ENCODE results near the gene LELP1. TPM values are rescaled to one million over a fixed set of nuclear protein-coding genes. Genes with fewer than 3 reads are reported as not detected.
"Not testable (repeated sequence)": the region's sequence is repeated elsewhere in the genome, so short reads cannot be mapped to it uniquely, and the experiment has no call there.

Gene LELP1
- total RNA-seq, result not detected in 2 replicates
- long read RNA-seq, result 0 reads

GRCh38 chr1:153203130-153203529, at the start of gene LELP1:
LELP1 (plus strand) TSS chr1:153203430; CDS start chr1:153204708, 1,278 bp downstream.
- Mint-ChIP-seq H3K9me3 (no peaks in the 10 kb centered on the region), H3K4me3 (no peak within 1 kb of the TSS), H3K36me3 (ENCODE audit: low read depth) (no peaks in the 10 kb centered on the region), H3K27me3 (ENCODE audit: low read depth) (peaks cover 34% of the 10 kb centered on the region), H3K4me1 (no peaks in the 10 kb centered on the region), H3K27ac (ENCODE audit: unreplicated experiment) (no peak within 1 kb of the TSS)
- DNase-seq (ENCODE audit: low read depth, low spot score), result no peak
- TF ChIP-seq, protein P1, sequence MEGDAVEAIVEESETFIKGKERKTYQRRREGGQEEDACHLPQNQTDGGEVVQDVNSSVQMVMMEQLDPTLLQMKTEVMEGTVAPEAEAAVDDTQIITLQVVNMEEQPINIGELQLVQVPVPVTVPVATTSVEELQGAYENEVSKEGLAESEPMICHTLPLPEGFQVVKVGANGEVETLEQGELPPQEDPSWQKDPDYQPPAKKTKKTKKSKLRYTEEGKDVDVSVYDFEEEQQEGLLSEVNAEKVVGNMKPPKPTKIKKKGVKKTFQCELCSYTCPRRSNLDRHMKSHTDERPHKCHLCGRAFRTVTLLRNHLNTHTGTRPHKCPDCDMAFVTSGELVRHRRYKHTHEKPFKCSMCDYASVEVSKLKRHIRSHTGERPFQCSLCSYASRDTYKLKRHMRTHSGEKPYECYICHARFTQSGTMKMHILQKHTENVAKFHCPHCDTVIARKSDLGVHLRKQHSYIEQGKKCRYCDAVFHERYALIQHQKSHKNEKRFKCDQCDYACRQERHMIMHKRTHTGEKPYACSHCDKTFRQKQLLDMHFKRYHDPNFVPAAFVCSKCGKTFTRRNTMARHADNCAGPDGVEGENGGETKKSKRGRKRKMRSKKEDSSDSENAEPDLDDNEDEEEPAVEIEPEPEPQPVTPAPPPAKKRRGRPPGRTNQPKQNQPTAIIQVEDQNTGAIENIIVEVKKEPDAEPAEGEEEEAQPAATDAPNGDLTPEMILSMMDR (conservative IDR thresholded peaks at IDR 0.05), result no peak

GRCh38 chr1:153155541-153155940, 47.7 kb upstream of the LELP1 start:
- no peaks in the 10 kb centered on the region for H3K4me1 Mint-ChIP-seq
- peaks cover 17% of the 10 kb centered on the region for H3K27me3 Mint-ChIP-seq (ENCODE audit: low read depth)
- DNase-seq (ENCODE audit: low read depth, low spot score), result no peak
- H3K36me3 Mint-ChIP-seq (ENCODE audit: low read depth), result no peaks in the 10 kb centered on the region
- H3K27ac Mint-ChIP-seq (ENCODE audit: unreplicated experiment), result no peak overlapping the region
- TF ChIP-seq, protein P1 (conservative IDR thresholded peaks at IDR 0.05), result no peak
- no peak overlapping the region for H3K4me3 Mint-ChIP-seq
- H3K9me3 Mint-ChIP-seq, result peaks cover 7% of the 10 kb centered on the region

GRCh38 chr1:153168686-153169085, 34.5 kb upstream of the LELP1 start:
- Mint-ChIP-seq H3K4me3 (no peak overlapping the region), H3K27me3 (ENCODE audit: low read depth) (peaks cover 20% of the 10 kb centered on the region), H3K36me3 (ENCODE audit: low read depth) (no peaks in the 10 kb centered on the region), H3K27ac (ENCODE audit: unreplicated experiment) (no peak overlapping the region), H3K9me3 (no peaks in the 10 kb centered on the region), H3K4me1 (no peaks in the 10 kb centered on the region)
- TF ChIP-seq, protein P1 (conservative IDR thresholded peaks at IDR 0.05), result no peak
- no peak for DNase-seq (ENCODE audit: low read depth, low spot score)

GRCh38 chr1:153174624-153175023, 28.6 kb upstream of the LELP1 start:
- TF ChIP-seq, protein P1 (conservative IDR thresholded peaks at IDR 0.05), result no peak
- Mint-ChIP-seq H3K4me1 (no peaks in the 10 kb centered on the region), H3K9me3 (no peaks in the 10 kb centered on the region), H3K4me3 (no peak overlapping the region), H3K27me3 (ENCODE audit: low read depth) (peaks cover 32% of the 10 kb centered on the region), H3K27ac (ENCODE audit: unreplicated experiment) (no peak overlapping the region), H3K36me3 (ENCODE audit: low read depth) (no peaks in the 10 kb centered on the region)
- DNase-seq (ENCODE audit: low read depth, low spot score), result no peak

- H3K27ac Mint-ChIP-seq (ENCODE audit: unreplicated experiment), result no peak overlapping the region
- no peaks in the 10 kb centered on the region for H3K36me3 Mint-ChIP-seq (ENCODE audit: low read depth)
- H3K27me3 Mint-ChIP-seq (ENCODE audit: low read depth), result peaks cover 53% of the 10 kb centered on the region
- no peak overlapping the region for H3K4me3 Mint-ChIP-seq
- DNase-seq (ENCODE audit: low read depth, low spot score), result no peak
- no peaks in the 10 kb centered on the region for H3K9me3 Mint-ChIP-seq
- TF ChIP-seq, protein P1 (conservative IDR thresholded peaks at IDR 0.05), result no peak
- H3K4me1 Mint-ChIP-seq, result no peaks in the 10 kb centered on the region
Measured at GRCh38 chr1:153178922-153179321, 24.3 kb upstream of the LELP1 start.

DNA sequence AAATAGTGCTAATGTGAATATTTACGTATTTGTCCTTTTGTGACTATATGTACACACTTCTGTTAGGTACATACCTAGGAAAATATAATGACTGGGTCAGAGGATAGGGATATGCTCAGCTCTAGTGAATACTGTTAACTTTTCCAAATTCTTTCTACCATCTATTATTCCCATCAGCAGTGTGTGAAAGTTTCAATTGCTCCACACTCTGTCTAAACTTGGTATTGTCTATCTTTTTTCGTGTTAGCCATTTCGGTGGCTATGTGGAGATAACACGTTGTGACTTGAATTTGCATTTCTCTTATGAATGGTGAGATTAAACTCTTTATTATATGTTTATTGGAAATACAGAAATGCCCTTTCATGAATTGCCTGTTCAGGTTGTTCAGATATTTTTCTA, 22.7 kb upstream of the LELP1 start:
- H3K36me3 Mint-ChIP-seq (ENCODE audit: low read depth), result no peaks in the 10 kb centered on the region

GRCh38 chr1:153188301-153188700, 14.9 kb upstream of the LELP1 start:
- not testable (repeated sequence) for H3K9me3 Mint-ChIP-seq; H3K4me3 Mint-ChIP-seq; H3K4me1 Mint-ChIP-seq; DNase-seq (ENCODE audit: low read depth, low spot score); H3K27ac Mint-ChIP-seq (ENCODE audit: unreplicated experiment); H3K36me3 Mint-ChIP-seq (ENCODE audit: low read depth)
- peaks cover 43% of the 10 kb centered on the region for H3K27me3 Mint-ChIP-seq (ENCODE audit: low read depth)

More for the DNA sequence above, 22.7 kb upstream of the LELP1 start:
- no peaks in the 10 kb centered on the region for H3K9me3 Mint-ChIP-seq
- H3K4me1 Mint-ChIP-seq, result no peaks in the 10 kb centered on the region
- no peak overlapping the region for H3K4me3 Mint-ChIP-seq
- peaks cover 44% of the 10 kb centered on the region for H3K27me3 Mint-ChIP-seq (ENCODE audit: low read depth)
- TF ChIP-seq, protein P1 (conservative IDR thresholded peaks at IDR 0.05), result no peak
- no peak for DNase-seq (ENCODE audit: low read depth, low spot score)
- H3K27ac Mint-ChIP-seq (ENCODE audit: unreplicated experiment), result no peak overlapping the region

Measured in neural crest cell (in vitro differentiated cells).